Dermis microvascular lymphatic vessel endothelial cell (primary cell): ENCODE results near the gene UBE4A. TPM values are rescaled to one million over a fixed set of nuclear protein-coding genes. Genes with fewer than 3 reads are reported as not detected.
A peak's percentile ranks its signal among the peaks of the same experiment; 100 is the strongest.
"Not testable (repeated sequence)": the region's sequence is repeated elsewhere in the genome, so short reads cannot be mapped to it uniquely, and the experiment has no call there.

Source experiments
- DNase-seq, 2 donors: peaks; one replicate each; pipeline versions ENCODE4 v3.0.0 to v3.0.0-alpha.2; 2010; ENCODE audit warnings: low read depth in 2 of 2
- total RNA-seq: library from RNA; depleted of rRNA; stranded (reverse); fragments of >200 nt; gene quantifications from 2 replicates; pipeline ENCODE4 v1.2.1, GENCODE V29; 2014

The UBE4A gene
- total RNA-seq, 1 donor from 2014 or later = 20.2 TPM

- peak; percentile 18 to 48 for DNase-seq
These were observed 39.6 kb downstream of the UBE4A start for GRCh38 chr11:118398791-118399559.

DNA sequence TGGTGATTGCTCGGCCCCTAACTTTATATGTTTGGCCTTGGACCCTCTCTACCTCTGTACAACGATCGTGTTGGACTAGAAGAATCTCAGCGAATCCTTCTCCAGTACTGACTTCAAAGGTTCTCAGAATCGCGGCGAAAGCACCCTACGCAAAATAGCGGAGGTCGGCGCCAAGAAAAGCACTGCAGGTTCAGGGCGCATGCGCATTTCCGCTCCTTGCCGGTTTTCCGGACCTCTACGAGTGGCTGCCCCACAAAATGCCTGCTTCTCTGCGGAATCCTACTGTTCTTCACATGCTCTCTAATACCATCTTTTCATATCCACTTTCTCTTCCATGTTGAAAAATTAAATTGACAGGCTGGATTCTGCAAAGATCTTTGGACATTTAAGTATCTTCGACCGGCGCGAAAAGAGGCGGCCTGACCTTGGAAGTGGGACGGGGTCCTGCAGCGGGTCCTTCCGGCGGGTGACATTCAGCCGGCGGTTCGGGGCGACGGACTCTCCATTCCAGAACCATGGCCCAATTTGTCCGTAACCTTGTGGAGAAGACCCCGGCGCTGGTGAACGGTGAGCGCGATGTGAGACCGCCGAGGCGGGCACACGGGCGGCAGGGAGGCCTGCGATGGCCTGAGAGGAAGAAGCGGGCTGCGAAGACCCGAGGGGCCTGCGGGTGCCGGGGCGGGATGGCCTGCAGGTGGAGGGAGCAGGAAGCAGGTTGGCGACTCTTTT, 41.9 kb downstream of the UBE4A start, which contains the start of gene ATP5MG:
ATP5MG (plus strand) TSS at position 456 of the 729 bp plus-strand sequence; CDS start at position 516, 60 bp downstream.
- peak; percentile 76 to 89 for DNase-seq

GRCh38 chr11:118401880-118402590, 42.6 kb downstream of the UBE4A start:
- peak in 1 of 2 donors; percentile 17 for DNase-seq

DNA sequence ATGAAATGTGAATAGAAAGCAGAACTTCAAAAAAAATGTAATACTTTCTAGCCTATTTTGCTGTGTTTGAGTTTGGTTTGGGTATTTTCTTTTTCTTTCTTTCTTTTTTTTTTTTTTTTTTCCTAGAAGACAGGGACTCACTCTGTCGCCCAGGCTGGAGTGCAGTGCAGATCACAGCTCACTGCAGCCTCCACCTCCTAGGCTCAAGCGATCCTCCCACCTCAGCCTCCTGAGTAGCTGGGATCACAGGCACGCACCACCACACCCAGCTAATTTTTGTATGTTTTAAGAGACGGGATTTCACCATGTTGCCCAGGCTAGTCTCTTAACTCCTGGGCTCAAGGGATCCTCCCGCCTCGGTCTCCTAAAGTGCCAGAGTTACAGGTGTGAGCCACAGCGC, 43.2 kb downstream of the UBE4A start:
- not testable (repeated sequence) for DNase-seq

GRCh38 chr11:118406599-118407166, 47.3 kb downstream of the UBE4A start:
- DNase-seq = peak in 1 of 2 donors; percentile 4

DNA sequence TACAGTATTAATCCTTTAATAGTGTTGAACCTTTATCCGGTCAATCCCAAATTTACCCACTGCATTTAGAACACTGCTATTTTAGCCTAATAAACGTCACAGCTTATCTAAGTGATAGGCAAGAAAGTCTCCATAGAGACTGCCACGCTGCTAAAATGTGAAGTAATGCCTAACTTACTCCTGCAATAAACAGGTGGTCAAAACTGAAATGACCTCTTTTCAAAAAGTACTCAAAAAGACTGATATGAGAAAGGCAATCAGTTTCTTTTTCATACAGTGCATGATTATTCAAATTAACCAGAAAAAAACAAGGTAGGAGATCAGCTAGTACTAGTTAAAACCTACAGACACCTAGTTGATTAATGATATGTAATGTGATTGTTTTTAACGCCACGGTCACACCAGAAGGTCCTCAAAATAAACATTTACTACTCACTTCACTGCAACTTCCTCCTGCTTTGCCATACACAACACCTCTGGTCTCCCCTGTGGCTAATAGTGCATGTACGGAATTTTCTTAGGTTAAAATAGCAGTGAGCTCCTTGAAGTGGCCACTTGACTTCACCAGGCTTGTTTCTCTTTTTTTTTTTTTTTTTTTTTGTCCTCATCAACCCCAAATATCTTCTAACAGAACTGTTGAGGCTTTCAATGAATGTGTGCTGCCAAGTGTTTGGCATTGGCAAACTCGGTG, 50.8 kb downstream of the UBE4A start:
- DNase-seq = no peak

- no peak for DNase-seq
These were observed 52.1 kb downstream of the UBE4A start for GRCh38 chr11:118411530-118411929.

GRCh38 chr11:118412921-118413320, 53.5 kb downstream of the UBE4A start:
- no peak for DNase-seq

DNA sequence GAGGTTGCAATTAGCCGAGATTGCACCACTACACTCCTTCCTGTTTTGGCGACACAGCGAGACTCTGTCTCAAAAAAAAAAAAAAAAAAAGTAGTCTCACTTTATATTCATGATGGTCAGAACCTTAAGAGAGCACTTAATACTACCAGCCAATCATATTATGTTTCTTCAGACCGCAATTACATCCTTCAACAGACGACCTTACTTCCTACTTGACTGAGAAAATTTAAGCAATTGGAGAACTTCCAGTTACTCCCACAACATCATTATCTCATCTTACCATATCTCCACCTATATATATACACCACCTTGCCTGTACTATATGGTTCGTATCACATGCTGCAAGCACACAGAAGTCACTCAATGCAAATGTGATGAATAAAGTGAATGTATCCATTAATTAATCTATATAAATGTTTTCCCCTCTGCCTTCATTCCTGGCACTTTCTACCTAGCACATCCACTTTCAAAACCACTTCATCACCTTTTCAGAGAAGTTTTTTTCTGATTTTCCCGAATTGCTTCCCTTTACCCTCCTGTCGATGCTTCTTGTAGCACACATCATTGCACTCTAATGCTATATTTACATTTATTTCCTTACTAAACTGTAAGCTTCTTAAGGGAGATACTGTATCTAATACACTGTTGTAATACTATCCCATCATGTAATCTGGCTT, 55.8 kb downstream of the UBE4A start:
- no peak for DNase-seq

DNA sequence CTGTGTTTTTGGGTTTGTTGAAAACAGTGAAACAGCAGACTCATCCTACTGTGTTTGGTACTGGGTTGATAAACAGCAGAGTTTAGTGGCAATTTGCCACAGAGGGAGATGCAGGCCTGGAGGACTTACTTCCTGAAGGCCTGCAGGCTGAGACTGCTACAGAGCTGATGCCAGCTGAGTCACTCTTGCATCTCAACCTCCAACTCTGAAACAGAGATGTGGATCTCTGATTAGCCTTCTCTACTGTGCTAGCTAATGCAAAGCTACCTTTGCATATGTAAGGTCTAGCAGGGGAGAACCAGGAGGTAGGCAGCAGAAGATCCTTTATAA, 56.3 kb downstream of the UBE4A start:
- DNase-seq = peak in 1 of 2 donors; percentile 90

DNA sequence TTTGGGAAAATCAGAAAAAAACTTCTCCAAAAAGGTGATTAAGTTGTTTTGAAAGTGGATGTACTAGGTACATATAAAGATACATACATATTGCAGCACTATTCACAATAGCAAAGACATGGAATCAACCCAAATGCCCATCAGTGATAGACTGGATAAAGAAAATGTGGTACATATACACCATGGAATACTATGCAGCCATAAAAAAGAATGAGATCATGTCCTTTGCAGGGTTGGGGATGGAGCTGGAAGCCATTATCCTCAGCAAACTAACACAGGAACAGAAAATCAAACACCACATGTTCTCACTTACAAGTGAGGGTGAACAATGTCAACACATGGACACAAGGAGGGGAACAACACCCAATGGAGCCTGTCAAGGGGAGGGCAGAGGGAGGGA, 57.5 kb downstream of the UBE4A start:
- DNase-seq = not testable (repeated sequence)

GRCh38 chr11:118417801-118418200, 58.4 kb downstream of the UBE4A start:
- no peak for DNase-seq

DNA sequence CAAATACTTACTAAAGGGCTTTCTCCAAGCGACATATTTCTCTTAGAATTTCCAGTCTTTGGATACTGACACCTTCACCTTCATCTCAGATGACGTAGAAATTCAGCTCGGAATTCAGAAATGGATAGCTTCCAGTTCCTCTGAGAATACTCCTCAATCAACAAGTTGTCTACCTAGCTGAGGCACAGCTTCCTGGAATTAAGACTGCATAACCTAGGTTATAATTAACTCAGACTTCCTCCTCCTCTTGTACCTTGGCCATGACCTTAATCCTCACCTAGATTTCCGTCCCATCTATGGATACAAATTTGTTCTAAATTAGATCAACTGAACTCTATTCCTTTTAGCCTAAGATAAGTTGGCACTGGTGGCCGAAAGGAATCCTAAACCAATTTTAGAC, 59.4 kb downstream of the UBE4A start:
- DNase-seq = no peak

GRCh38 chr11:118427707-118428106, 68.3 kb downstream of the UBE4A start:
- DNase-seq = no peak

DNA sequence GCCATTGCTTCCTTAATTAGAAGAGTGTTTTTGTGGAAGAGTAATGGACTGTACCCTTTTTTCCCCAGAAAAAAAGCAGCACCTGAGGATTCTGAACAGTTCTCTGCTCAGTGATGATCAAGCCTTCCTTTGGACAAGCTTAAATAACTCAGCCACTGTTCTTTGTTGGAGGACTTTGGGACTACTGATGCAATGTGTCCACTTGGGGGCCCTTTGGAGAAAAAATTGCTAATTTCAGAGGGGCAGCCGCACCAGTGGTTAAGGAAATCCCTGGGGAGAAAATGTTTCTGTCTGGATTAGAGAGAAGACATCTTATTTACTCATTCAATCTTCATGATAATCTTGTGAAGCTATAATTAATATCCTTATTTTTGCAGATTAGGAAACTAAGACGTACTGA, 71.6 kb downstream of the UBE4A start:
- DNase-seq = peak in 1 of 2 donors; percentile 3

- peak in 1 of 2 donors; percentile 39 for DNase-seq
These were observed 74.7 kb downstream of the UBE4A start for GRCh38 chr11:118434123-118434552.

- DNase-seq = peak in 1 of 2 donors; percentile 53
These were observed 75.3 kb downstream of the UBE4A start for GRCh38 chr11:118434553-118435289.

DNA sequence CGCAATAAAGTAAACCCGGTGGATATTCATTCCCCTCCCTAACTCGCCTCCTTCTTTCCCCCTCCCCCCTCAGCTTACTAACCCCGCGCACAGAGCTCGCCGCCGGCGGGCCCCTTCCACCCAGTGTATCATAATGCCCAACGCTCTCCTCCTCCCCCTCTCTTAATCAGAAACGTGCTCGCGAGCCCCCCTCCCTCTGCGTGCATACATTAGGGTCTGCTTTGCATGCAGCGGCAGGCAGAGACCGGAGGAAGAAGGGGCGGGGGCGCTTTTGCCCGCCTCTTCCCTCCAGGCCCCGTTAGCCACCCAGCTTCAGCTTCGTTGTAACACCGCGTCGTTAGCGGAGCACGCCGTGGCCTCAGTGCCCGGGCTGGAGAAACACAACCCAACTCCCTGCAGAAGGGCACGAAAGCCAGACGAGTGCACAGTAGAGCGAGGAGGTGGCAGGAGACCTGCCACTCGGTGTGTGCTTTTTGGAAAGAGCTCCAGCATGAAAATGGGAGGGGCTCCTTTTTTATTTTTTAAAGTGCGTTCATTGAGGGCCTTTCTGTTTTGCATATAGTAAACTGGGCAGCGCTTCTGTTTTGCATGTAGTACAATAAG, 76.0 kb downstream of the UBE4A start:
- peak in 1 of 2 donors; percentile 76 for DNase-seq

- DNase-seq = peak; percentile 84 to 98
These were observed 76.7 kb downstream of the UBE4A start, which contains the start of gene KMT2A for GRCh38 chr11:118435893-118436624. Gene KMT2A (plus strand): TSS chr11:118436492. CDS start chr11:118436513, 21 bp downstream.
